Ectodermal cell (in vitro differentiated cells): ENCODE measurements around the gene BNC2.

ENCODE experiments used
- H3K27ac ChIP-seq: 2 replicates; pipeline ENCODE4 v1.7.0; 2013; ENCODE audit warnings: mild to moderate bottlenecking, low read depth, low read length; ENCODE audit not compliant: insufficient read depth, poor library complexity, severe bottlenecking
- H3K27me3 ChIP-seq: 2 replicates; pipeline ENCODE4 v1.7.0; 2013; ENCODE audit warnings: mild to moderate bottlenecking, low read length; ENCODE audit not compliant: insufficient read depth, control insufficient read depth, poor library complexity, severe bottlenecking
- H3K36me3 ChIP-seq: one replicate; pipeline ENCODE4 v1.7.0; 2013; ENCODE audit warnings: low read length; ENCODE audit not compliant: control insufficient read depth, insufficient read depth
- H3K4me1 ChIP-seq: one replicate; pipeline ENCODE4 v1.7.0; 2013; ENCODE audit warnings: low read length; ENCODE audit not compliant: control insufficient read depth, insufficient read depth
- H3K4me3 ChIP-seq: 2 replicates; pipeline ENCODE4 v1.7.0; 2013; ENCODE audit warnings: low read depth, low read length, control low read depth; ENCODE audit not compliant: insufficient read depth
- H3K9me3 ChIP-seq: 2 replicates; pipeline ENCODE4 v1.7.0; 2013; ENCODE audit warnings: mild to moderate bottlenecking, low read length, moderate library complexity; ENCODE audit not compliant: control insufficient read depth
- WGBS, 2 experiments: methylation state at CpG; one replicate each; pipeline ENCODE4 v1.1.7; 2013; ENCODE audit warnings: missing lambda C conversion rate in 2 of 2; 5-methylcytosine and 5-hydroxymethylcytosine counted together

Gene BNC2

GRCh38 chr9:16687678-16688369 is 182.6 kb downstream of the BNC2 start:
- Histone ChIP-seq H3K9me3 (no peaks in the 10 kb centered on the region), H3K27me3 (no peaks in the 10 kb centered on the region), H3K4me1 (no peaks in the 10 kb centered on the region), H3K27ac (no peak overlapping the region), H3K4me3 (no peak overlapping the region), H3K36me3 (no peaks in the 10 kb centered on the region)
- WGBS, 2 experiments = 88 to 92% methylated on average over 4 to 5 of the region's 5 CpGs

DNA sequence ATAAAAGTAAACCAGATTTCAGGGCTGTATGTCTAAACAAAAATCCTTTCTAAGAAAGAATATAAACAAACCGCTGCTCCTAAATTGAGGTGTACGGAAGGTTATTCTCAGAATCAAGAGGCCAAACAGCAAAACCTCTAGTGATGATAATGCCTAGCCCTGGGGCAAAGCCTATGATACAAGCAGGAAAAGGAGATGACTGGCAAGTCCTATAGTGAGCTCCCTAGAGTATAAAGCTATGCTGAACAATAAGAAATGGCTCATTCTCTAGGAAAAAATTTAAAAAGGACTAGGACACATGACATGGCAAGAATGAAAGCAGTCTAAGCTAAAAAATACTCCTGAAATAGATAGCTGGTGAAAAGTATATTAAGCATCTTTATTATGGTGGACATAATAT is 187.1 kb downstream of the BNC2 start:
- Histone ChIP-seq H3K36me3 (no peaks in the 10 kb centered on the region), H3K27ac (no peak overlapping the region), H3K27me3 (no peaks in the 10 kb centered on the region), H3K4me3 (no peak overlapping the region), H3K9me3 (no peaks in the 10 kb centered on the region), H3K4me1 (peaks cover 10% of the 10 kb centered on the region)
- 94 to 98% methylated on average over 2 of the region's 2 CpGs for WGBS, 2 experiments

GRCh38 chr9:16682273-16682672 is 188.2 kb downstream of the BNC2 start:
- Histone ChIP-seq H3K9me3 (no peaks in the 10 kb centered on the region), H3K4me1 (peaks cover 10% of the 10 kb centered on the region), H3K27me3 (no peaks in the 10 kb centered on the region), H3K36me3 (no peaks in the 10 kb centered on the region), H3K4me3 (no peak overlapping the region), H3K27ac (no peak overlapping the region)
- WGBS, 2 experiments = 94 to 97% methylated on average over 7 of the region's 7 CpGs

GRCh38 chr9:16681652-16681987 is 188.8 kb downstream of the BNC2 start:
- no peaks in the 10 kb centered on the region for H3K9me3 ChIP-seq
- H3K27me3 ChIP-seq = no peaks in the 10 kb centered on the region
- 71 to 73% methylated on average over 7 of the region's 7 CpGs for WGBS, 2 experiments
- H3K36me3 ChIP-seq = no peaks in the 10 kb centered on the region
- no peak overlapping the region for H3K27ac ChIP-seq
- H3K4me3 ChIP-seq = no peak overlapping the region
- peaks cover 10% of the 10 kb centered on the region for H3K4me1 ChIP-seq

GRCh38 chr9:16680975-16681651 is 189.4 kb downstream of the BNC2 start:
- 88 to 94% methylated on average over 5 of the region's 5 CpGs for WGBS, 2 experiments
- H3K36me3 ChIP-seq = no peaks in the 10 kb centered on the region
- no peaks in the 10 kb centered on the region for H3K9me3 ChIP-seq
- H3K4me3 ChIP-seq = no peak overlapping the region
- peaks cover 10% of the 10 kb centered on the region for H3K4me1 ChIP-seq
- H3K27me3 ChIP-seq = no peaks in the 10 kb centered on the region
- H3K27ac ChIP-seq = no peak overlapping the region

DNA sequence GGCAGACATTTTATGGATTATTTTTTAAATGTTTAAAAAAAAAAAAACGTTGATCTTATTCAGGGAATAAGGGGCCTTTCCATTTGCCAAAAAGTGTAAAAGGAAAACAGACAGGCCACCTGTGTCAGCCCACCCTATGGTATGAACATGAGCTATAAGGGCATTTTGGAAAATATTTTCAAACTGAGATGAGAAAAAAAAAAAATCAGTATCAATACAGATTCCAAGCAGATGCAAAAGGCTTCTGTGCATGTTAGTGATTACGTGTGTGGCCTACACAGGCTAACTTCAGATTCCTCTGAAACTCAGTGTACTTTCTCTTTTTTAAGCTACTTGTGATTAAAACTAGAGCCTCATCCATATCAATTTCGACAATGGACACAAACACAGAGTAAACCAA is 189.9 kb downstream of the BNC2 start:
- H3K4me3 ChIP-seq = no peak overlapping the region
- H3K9me3 ChIP-seq = no peaks in the 10 kb centered on the region
- H3K36me3 ChIP-seq = no peaks in the 10 kb centered on the region
- peaks cover 10% of the 10 kb centered on the region for H3K4me1 ChIP-seq
- no peak overlapping the region for H3K27ac ChIP-seq
- no peaks in the 10 kb centered on the region for H3K27me3 ChIP-seq
- 87 to 96% methylated on average over 3 of the region's 3 CpGs for WGBS, 2 experiments

DNA sequence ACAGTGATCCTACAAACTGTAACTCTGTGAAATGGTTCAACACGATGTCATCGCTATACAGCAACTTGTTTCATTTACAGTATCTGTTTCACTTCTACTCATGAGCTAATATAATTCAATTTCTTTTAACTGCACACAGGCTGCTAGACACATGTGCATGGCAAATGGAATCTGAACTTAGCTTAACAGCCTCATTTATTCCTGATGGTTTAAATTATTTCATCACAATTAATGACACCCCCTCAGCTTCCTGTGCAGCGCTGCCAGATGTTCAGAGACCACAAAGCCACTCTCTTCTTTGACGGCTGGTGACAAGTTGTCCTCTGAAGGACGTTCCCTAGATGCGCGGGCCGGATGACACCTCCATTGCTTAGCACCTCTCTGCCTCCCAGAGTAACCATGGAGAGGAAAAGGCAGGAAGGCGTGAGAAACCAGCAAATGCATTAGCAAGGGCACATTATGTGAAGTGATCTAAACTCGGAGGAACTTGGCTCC is 191.1 kb downstream of the BNC2 start:
- Histone ChIP-seq H3K4me3 (no peak overlapping the region), H3K9me3 (no peaks in the 10 kb centered on the region), H3K27ac (no peak overlapping the region), H3K27me3 (no peaks in the 10 kb centered on the region), H3K36me3 (no peaks in the 10 kb centered on the region), H3K4me1 (peaks cover 10% of the 10 kb centered on the region)
- 89 to 91% methylated on average over 10 of the region's 10 CpGs for WGBS, 2 experiments

DNA sequence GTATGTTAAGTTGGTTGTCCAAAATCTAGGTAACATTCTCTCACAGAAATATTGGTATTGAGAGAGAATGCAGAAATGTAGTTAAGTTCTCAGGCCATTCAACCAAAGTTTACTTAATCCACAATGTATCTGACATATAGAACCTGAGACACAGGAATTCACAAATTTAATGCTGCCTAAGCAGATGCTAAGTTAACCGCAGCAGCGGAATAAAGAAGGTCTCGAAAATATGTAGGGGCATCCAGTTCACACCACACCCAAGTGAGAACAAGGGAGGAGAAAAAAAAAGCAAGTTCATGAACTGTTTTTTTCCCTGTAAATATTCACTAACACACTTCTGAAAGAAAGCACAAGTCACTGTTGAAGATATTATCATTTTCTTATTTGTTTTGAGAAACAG is 194.0 kb downstream of the BNC2 start:
- no peaks in the 10 kb centered on the region for H3K27me3 ChIP-seq
- H3K27ac ChIP-seq = no peak overlapping the region
- H3K36me3 ChIP-seq = no peaks in the 10 kb centered on the region
- no peaks in the 10 kb centered on the region for H3K9me3 ChIP-seq
- 98 to 100% methylated on average over 3 of the region's 3 CpGs for whole genome bisulfite sequencing, 2 experiments
- peaks cover 9% of the 10 kb centered on the region for H3K4me1 ChIP-seq
- no peak overlapping the region for H3K4me3 ChIP-seq

- Histone ChIP-seq H3K9me3 (no peaks in the 10 kb centered on the region), H3K4me1 (no peaks in the 10 kb centered on the region), H3K27ac (no peak overlapping the region), H3K36me3 (no peaks in the 10 kb centered on the region), H3K4me3 (no peak overlapping the region), H3K27me3 (no peaks in the 10 kb centered on the region)
- WGBS, 2 experiments = 78 to 86% methylated on average over 5 of the region's 5 CpGs
Measured at GRCh38 chr9:16675131-16675530, 195.3 kb downstream of the BNC2 start.

DNA sequence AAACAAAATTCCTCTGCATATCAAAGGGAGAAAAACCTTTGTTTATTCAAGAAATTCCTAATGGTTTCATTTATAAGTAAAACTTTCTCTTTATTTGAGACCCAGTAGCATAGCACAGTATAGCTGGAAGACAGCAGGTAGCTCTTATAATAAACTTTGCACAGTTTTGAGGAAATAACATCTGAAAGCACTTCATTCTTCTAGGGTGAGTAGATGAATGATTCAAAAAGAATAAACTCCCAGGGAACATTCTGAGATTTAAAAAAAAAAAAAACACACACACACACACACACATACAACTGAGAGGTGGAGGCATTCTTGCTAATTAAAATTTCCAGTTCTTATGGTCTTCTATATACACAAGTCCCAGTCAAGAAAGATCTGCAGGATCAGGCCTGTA is 197.3 kb downstream of the BNC2 start:
- no peaks in the 10 kb centered on the region for H3K4me1 ChIP-seq

More for the DNA sequence above, 197.3 kb downstream of the BNC2 start:
- Histone ChIP-seq H3K4me3 (no peak overlapping the region), H3K9me3 (no peaks in the 10 kb centered on the region), H3K36me3 (no peaks in the 10 kb centered on the region), H3K27me3 (no peaks in the 10 kb centered on the region), H3K27ac (no peak overlapping the region)
